ENCODE measurements around the gene PLXND1.

The PLXND1 gene

GRCh38 chr3:129601713-129602112 lies 4.8 kb downstream of the PLXND1 start:
- no peak for DNase-seq

- no peak for DNase-seq
Observed at GRCh38 chr3:129600348-129600747, 6.1 kb downstream of the PLXND1 start.

GRCh38 chr3:129599607-129600006 lies 6.9 kb downstream of the PLXND1 start:
- peak; percentile 70 for DNase-seq

- DNase-seq = no peak
Observed at GRCh38 chr3:129599073-129599472, 7.4 kb downstream of the PLXND1 start.

- no peak for DNase-seq
Observed at GRCh38 chr3:129598484-129598883, 8.0 kb downstream of the PLXND1 start.

- DNase-seq = peak; percentile 40
Observed at GRCh38 chr3:129598000-129598381, 8.5 kb downstream of the PLXND1 start.

GRCh38 chr3:129597087-129597999 lies 9.1 kb downstream of the PLXND1 start:
- DNase-seq = peak; percentile 49

GRCh38 chr3:129596194-129597086 lies 10.0 kb downstream of the PLXND1 start:
- peak; percentile 96 for DNase-seq

- DNase-seq = no peak
Observed at GRCh38 chr3:129595544-129596193, 10.8 kb downstream of the PLXND1 start.

- DNase-seq = no peak
Observed at GRCh38 chr3:129594907-129595390, 11.5 kb downstream of the PLXND1 start.

- DNase-seq = no peak
Observed at GRCh38 chr3:129594409-129594808, 12.1 kb downstream of the PLXND1 start.

GRCh38 chr3:129593595-129594339 lies 12.7 kb downstream of the PLXND1 start:
- no peak for DNase-seq

GRCh38 chr3:129593230-129593594 lies 13.3 kb downstream of the PLXND1 start:
- DNase-seq = no peak

- peak; percentile 48 for DNase-seq
Observed at GRCh38 chr3:129592381-129593131, 13.9 kb downstream of the PLXND1 start.

- DNase-seq = no peak
Observed at GRCh38 chr3:129591932-129592331, 14.5 kb downstream of the PLXND1 start.

GRCh38 chr3:129590215-129590614 lies 16.3 kb downstream of the PLXND1 start:
- DNase-seq = no peak

GRCh38 chr3:129587566-129588210 lies 18.8 kb downstream of the PLXND1 start:
- no peak for DNase-seq

GRCh38 chr3:129586746-129587430 lies 19.6 kb downstream of the PLXND1 start:
- DNase-seq = no peak

GRCh38 chr3:129585949-129586657 lies 20.4 kb downstream of the PLXND1 start:
- DNase-seq = no peak
